ENCODE results near the gene PPP2R3C. TPM values are rescaled to one million over a fixed set of nuclear protein-coding genes. Genes with fewer than 3 reads are reported as not detected.
A peak's percentile ranks its signal among the peaks of the same experiment; 100 is the strongest.

The PPP2R3C gene
- total and polyA plus RNA-seq, 2 of the 13 experiments (the other 11 are each of a cell fraction or from before 2014, with no cell fraction given) = 63.4 to 102 TPM

DNA sequence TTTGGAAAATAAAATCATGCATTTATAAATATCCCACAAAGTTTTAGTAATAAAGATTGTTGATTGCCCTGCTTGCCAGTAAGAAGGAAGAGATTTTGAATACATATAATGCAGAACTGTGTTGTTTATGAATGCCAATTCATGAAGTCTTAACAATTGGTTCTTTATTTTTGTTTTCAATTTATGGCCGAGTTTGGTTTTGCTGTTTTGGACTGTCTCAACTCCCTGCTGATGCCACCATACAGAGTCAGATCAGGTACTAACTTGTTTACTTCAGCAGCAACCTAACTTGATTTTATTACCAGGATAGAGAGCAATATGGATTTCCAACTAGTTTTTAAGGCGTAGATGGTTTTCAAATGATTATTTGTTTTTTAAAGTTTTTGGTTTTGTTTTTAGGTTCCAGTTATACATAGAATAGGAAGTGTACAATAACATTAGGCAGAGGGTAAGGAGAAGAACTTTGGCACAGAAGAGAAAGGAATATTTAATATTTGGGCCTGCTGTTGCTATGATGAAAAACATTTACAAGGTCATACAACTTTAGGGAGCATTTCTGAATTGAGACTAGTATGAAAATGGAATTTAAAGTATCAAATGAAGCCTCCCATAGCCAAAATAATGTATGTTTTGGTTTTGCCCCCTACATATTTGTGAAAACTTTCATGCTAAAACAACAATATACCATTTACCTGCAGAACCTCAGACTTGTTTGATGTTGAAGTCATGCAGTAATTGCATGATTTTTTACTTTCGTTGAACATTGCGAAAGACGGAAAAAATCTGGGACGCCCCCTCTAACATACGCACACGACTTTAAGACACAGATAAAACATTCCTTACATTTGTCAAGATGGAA, 76.6 kb downstream of the PPP2R3C start (continued):
- TF ChIP-seq, protein P1, sequence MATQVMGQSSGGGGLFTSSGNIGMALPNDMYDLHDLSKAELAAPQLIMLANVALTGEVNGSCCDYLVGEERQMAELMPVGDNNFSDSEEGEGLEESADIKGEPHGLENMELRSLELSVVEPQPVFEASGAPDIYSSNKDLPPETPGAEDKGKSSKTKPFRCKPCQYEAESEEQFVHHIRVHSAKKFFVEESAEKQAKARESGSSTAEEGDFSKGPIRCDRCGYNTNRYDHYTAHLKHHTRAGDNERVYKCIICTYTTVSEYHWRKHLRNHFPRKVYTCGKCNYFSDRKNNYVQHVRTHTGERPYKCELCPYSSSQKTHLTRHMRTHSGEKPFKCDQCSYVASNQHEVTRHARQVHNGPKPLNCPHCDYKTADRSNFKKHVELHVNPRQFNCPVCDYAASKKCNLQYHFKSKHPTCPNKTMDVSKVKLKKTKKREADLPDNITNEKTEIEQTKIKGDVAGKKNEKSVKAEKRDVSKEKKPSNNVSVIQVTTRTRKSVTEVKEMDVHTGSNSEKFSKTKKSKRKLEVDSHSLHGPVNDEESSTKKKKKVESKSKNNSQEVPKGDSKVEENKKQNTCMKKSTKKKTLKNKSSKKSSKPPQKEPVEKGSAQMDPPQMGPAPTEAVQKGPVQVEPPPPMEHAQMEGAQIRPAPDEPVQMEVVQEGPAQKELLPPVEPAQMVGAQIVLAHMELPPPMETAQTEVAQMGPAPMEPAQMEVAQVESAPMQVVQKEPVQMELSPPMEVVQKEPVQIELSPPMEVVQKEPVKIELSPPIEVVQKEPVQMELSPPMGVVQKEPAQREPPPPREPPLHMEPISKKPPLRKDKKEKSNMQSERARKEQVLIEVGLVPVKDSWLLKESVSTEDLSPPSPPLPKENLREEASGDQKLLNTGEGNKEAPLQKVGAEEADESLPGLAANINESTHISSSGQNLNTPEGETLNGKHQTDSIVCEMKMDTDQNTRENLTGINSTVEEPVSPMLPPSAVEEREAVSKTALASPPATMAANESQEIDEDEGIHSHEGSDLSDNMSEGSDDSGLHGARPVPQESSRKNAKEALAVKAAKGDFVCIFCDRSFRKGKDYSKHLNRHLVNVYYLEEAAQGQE (IDR thresholded peaks at IDR 0.05; ENCODE audit: borderline replicate concordance in 1 of 2, low read depth in 1 of 2, low read length in 2 of 2) = no peak
- TF ChIP-seq, protein P2, sequence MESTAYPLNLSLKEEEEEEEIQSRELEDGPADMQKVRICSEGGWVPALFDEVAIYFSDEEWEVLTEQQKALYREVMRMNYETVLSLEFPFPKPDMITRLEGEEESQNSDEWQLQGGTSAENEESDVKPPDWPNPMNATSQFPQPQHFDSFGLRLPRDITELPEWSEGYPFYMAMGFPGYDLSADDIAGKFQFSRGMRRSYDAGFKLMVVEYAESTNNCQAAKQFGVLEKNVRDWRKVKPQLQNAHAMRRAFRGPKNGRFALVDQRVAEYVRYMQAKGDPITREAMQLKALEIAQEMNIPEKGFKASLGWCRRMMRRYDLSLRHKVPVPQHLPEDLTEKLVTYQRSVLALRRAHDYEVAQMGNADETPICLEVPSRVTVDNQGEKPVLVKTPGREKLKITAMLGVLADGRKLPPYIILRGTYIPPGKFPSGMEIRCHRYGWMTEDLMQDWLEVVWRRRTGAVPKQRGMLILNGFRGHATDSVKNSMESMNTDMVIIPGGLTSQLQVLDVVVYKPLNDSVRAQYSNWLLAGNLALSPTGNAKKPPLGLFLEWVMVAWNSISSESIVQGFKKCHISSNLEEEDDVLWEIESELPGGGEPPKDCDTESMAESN (CRISPR knock-in tag; conservative IDR thresholded peaks at IDR 0.05) = no peak
- TF ChIP-seq SMARCC2 (IDR thresholded peaks at IDR 0.05) (no peak), SCMH1 (CRISPR knock-in tag; IDR thresholded peaks at IDR 0.05; ENCODE audit: borderline replicate concordance) (no peak), MTF1 (CRISPR knock-in tag; IDR thresholded peaks at IDR 0.05) (no peak), ZNF432 (CRISPR knock-in tag; IDR thresholded peaks at IDR 0.05; ENCODE audit: borderline replicate concordance) (no peak), RBAK (CRISPR knock-in tag; IDR thresholded peaks at IDR 0.05) (no peak), RFXAP (CRISPR knock-in tag; IDR thresholded peaks at IDR 0.05; ENCODE audit: borderline replicate concordance) (no peak)
- TF ChIP-seq, protein P3, sequence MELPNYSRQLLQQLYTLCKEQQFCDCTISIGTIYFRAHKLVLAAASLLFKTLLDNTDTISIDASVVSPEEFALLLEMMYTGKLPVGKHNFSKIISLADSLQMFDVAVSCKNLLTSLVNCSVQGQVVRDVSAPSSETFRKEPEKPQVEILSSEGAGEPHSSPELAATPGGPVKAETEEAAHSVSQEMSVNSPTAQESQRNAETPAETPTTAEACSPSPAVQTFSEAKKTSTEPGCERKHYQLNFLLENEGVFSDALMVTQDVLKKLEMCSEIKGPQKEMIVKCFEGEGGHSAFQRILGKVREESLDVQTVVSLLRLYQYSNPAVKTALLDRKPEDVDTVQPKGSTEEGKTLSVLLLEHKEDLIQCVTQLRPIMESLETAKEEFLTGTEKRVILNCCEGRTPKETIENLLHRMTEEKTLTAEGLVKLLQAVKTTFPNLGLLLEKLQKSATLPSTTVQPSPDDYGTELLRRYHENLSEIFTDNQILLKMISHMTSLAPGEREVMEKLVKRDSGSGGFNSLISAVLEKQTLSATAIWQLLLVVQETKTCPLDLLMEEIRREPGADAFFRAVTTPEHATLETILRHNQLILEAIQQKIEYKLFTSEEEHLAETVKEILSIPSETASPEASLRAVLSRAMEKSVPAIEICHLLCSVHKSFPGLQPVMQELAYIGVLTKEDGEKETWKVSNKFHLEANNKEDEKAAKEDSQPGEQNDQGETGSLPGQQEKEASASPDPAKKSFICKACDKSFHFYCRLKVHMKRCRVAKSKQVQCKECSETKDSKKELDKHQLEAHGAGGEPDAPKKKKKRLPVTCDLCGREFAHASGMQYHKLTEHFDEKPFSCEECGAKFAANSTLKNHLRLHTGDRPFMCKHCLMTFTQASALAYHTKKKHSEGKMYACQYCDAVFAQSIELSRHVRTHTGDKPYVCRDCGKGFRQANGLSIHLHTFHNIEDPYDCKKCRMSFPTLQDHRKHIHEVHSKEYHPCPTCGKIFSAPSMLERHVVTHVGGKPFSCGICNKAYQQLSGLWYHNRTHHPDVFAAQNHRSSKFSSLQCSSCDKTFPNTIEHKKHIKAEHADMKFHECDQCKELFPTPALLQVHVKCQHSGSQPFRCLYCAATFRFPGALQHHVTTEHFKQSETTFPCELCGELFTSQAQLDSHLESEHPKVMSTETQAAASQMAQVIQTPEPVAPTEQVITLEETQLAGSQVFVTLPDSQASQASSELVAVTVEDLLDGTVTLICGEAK (IDR thresholded peaks at IDR 0.05) = no peak
- TF ChIP-seq, protein P3 (CRISPR knock-in tag; IDR thresholded peaks at IDR 0.05) = no peak
- TF ChIP-seq, protein P4, sequence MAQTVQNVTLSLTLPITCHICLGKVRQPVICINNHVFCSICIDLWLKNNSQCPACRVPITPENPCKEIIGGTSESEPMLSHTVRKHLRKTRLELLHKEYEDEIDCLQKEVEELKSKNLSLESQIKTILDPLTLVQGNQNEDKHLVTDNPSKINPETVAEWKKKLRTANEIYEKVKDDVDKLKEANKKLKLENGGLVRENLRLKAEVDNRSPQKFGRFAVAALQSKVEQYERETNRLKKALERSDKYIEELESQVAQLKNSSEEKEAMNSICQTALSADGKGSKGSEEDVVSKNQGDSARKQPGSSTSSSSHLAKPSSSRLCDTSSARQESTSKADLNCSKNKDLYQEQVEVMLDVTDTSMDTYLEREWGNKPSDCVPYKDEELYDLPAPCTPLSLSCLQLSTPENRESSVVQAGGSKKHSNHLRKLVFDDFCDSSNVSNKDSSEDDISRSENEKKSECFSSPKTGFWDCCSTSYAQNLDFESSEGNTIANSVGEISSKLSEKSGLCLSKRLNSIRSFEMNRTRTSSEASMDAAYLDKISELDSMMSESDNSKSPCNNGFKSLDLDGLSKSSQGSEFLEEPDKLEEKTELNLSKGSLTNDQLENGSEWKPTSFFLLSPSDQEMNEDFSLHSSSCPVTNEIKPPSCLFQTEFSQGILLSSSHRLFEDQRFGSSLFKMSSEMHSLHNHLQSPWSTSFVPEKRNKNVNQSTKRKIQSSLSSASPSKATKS (CRISPR knock-in tag; IDR thresholded peaks at IDR 0.05) = 0 out of 2 replicates have a peak, but pooled peaks have one; percentile 19
